HG02840 (cell line): ENCODE results near the gene RETREG1.
"Not testable (repeated sequence)": the region's sequence is repeated elsewhere in the genome, so short reads cannot be mapped to it uniquely, and the experiment has no call there.

Experiments
- ATAC-seq: cut with Tn5 transposase; IDR thresholded peaks from one replicate; pipeline ENCODE4 v1.9.1; 2021; ENCODE audit warnings: mild to moderate bottlenecking, moderate library complexity, moderate number of reproducible peaks; ENCODE audit not compliant: unreplicated experiment, low FRiP score

RETREG1 gene

DNA sequence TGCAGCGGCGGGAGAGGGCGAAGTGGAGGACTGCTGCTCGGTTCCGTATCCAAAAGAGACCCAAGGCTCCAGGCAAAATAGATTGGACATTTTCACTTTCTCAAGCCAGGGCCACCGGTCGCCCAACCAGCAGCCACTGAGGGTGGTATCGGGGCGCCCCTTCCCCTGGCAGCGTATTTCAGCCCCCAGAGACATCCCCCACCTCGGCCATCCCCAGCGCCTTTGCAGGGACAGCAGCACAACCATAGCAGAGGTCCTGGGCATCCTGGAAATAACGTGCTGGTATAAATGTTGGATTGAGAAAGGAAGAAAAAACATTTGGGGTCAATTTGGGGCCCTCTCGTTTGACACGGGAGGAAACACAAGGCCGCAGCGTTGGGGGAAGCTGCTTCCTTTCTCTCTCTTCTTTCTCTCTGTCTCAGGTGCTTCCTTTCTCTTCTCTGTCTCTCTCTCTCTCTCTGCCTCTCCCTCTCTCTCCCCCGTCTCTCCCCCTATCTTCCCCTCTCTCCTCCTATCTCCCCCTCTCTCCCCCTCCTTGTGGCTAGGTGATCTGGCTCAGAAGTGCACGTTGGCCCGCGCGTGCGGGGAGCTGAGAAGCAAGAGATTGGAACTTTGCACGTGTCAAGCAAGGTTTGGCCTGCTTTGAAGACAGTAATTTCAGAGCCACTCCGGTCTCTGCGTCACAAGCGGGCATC, 624 bp upstream of the RETREG1 start:
- ATAC-seq, result no peak

DNA sequence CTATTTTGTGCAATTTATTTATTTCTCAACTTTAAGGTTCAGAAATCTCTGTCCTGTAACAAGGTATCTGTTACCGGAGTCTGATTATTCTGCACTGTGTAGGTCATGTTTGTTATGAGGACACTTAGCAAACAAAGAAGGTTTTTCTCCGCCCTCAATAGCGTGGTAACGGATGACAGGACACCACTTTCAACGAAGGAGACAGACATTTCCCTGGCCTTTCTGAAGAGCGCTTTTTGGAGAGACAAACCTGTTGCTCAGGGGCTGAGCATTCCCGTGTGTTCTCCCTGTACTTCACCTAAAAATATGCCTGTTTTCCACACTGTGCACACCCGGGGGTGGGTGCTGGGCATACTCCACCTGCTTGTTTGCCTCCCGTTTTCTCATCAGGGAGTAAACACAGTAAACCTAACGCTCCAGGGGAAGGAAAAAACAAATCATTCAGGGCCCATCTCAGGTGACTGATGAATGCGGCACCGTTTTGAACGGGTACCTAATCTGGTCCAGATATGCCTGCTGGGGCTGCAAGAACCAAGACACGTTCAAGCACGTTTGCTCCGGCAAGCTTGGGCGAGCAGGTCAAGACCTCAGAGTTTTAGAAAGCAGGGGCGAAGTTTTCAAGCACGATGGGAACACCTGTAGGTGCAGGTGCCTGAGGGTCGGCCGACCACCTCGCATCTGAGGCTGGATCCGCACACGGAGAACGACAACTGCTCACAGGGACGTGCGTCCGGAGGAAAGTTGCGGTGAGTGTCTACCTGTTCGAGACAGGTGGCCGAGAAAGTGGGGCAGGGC, 859 bp downstream of the RETREG1 start:
- no peak for ATAC-seq

DNA sequence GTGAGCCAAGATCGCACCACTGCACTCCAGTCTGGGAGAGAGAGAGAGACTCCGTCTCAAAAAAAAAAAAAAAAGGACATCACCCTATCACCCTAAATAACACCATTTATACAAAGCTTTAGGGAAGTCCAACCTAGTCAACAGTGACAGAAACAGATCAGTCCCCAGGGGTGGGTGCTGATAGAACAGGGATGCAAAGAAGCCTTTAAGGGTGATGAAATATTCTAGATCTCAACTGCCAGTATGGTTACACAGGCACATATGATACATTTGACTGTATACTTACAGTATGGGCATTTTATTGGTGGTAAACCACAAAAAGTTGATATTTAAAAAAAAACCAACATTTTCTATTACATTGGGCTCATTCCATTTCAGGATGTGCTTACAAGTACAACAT, 4.8 kb downstream of the RETREG1 start:
- no peak for ATAC-seq

DNA sequence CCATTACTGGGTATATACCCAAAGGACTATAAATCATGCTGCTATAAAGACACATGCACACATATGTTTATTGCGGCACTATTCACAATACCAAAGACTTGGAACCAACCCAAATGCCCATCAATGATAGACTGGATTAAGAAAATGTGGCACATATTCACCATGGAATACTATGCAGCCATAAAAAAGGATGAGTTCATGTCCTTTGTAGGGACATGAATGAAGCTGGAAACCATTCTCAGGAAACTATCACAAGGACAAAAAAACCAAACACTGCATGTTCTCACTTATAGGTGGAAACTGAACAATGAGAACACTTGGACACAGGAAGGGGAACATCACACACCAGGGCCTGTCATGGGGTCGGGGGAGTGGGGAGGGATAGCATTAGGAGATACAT, 5.9 kb downstream of the RETREG1 start:
- ATAC-seq, result not testable (repeated sequence)

DNA sequence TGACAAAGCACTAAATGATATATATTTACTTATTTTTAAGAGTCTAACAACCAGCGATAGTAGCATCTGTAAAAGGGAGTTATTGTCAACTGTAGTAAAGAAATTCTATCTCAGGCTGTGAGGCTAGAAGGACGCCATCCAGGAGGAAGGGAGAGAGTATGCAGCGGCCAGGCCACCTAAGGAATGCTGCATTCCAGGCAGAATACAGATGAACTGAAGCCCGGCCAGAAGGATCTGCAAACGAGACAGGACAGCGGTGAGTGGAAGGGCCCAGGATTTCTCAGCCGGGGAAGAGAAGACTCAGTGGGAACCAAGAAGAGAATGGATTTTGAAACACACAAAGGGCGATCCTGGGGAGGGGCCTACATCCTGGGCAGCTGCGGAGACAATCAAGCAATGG, 7.4 kb downstream of the RETREG1 start:
- ATAC-seq, result no peak

DNA sequence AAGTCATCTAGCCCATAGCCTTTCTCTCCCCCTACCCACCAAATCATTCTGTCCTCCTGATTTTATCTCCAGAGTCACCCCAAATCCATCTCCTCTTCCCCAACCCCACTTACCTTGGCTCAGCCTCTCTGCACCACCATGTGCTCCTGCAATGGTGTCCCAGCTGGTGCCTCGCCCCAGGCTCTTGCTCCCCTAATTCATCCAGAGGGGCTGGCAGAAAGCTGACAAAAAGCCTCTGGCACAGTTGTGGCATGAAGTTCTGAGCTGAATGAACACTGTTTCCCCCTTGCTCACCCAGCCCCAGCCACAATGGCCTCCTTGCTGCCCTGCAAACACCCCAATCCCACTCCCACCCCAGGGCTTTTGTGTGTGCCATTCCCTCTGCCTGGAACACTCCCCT, 10.2 kb downstream of the RETREG1 start:
- no peak for ATAC-seq

DNA sequence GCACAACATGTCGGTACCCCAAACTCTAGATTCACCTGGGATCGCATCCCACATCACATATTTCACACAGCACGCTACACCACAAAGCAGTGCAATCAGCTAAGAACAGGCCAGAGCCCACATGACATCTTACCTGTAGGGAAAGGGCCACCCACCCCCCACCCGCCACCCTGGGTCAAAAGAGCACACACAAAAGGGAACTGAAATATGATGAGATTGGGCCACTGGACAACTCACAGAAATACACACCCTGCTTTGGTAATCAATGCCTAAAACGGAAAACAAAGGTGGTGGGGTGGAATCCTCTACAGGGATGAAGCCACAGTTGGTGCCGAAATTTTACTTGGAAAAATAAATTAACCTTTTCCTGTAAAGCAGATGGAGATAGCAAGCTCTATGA, 13.1 kb downstream of the RETREG1 start:
- no peak for ATAC-seq

DNA sequence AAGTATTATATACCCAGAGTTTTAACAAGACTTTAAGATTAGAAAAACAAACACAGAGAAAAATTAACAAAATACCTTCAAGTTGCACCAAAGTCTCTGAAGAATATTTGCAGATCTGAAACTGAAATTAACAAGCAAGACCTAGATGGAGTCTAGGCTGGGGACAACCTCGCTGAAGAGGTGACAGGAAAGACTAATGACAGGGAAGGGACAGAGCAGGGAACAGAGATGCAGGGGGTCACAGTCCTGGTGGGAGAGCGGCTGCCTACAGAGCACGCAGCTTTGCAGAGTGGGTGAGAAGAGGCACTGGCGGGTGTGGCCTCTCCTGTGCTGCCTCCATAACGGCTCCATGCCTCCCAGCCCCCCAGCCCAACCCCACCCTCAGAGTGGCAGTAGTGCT, 13.5 kb downstream of the RETREG1 start:
- ATAC-seq, result no peak

DNA sequence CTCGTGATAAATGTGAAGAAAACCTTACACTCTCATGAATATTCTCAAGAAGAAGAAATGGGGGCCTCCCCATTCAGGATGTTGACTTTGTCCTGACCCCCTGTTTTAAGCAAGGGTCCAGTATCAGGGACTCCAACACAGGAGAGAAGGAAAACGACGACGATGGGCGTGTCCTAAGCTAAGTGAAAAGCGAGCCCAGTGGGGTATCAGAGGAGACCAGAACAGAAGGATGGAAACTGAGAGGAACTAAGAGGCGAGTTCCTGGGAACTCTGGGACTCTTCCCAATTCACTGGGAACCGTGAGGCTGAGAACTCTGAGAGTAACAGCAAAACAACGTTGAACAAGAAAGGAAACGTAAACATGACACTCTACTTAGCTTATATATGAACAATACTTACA, 14.6 kb downstream of the RETREG1 start:
- no peak for ATAC-seq

DNA sequence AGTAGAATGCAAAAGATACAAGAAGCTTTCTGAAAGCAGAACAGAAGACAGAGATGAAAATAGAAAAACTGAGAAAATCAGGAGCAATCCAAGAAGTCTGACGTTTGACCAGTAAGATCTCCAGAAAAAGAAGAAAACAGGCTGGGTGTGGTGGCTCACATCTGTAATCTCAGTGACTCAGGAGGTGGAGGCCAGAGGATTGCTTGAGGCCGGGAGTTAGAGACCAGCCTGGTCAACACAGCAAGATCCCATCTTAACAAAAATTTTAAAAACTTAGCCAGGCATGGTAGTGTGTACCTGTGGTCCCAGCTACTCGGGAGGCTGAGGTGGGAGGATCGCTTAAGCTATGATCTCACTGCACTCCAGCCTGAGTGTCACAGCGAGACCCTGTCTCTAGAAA, 15.9 kb downstream of the RETREG1 start:
- ATAC-seq, result no peak

DNA sequence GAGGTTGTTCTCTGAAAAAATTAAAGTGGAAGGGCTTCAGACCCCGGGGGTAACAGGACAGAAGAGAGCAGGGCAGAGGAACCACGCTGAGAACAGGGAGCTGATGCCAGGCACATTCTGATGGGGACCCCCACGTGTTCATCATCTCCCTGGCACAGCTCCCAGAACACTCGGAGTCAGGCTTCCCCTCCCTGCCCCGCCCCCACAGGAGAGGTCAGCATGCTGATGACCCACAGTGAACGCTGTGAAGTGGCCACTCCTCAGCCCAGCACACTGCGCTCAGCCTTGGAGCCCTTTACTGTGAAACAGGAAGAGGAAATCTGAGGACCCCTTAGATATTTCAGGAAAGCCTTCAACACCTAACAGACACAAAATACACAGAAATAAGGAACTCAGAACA, 16.4 kb downstream of the RETREG1 start:
- no peak for ATAC-seq

DNA sequence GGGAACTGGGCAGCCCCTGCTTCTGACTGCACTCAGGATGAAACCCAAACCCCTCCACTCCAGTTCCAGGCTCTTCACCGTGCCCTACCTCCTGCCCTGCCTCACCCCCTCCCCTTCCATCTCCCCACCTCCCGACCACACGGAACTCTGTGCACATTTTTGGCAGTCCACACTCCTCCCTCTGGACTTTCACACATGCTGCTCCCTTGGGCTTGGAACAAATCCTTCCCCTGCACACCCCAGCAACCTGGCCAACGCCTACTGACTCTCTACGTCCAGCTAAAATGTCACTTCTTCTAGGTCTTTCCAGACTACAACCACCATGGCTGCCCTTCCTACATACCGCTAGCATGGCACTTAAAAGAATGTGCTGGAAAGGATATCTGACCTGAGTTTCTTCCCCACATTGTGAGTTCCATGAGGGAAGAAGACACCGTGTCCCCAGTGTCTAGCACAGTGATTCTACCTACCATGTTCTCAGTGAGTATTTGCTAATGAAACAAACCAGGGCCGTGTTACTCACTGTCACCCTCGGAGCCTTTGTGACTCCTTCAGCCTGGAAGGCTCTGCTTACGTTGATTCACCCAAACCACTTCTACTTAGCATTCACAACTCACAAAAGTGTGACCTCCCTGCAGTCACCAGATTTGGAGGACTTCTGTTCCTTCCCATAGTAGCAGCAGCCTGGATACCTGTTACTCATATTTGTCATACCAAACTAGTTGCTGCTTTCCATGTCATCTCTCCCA, 18.7 kb downstream of the RETREG1 start:
- ATAC-seq, result no peak

DNA sequence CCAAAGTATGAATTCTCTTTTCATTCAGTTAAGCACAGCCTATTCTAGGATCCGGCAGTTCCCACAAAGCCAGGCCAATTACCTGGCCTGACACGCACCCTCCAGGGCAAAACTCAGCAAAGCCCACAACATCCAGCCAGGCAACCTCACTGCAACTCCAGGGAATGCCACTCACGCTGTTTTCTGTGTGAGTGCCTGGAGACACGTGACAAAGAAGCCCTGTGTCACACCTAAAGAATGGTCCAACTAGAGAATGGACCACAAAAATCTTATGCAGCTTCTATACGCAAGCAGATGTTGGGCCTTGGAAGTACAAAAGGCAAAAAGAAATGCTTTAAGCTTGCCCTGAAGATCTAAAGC, 20.2 kb downstream of the RETREG1 start:
- no peak for ATAC-seq

DNA sequence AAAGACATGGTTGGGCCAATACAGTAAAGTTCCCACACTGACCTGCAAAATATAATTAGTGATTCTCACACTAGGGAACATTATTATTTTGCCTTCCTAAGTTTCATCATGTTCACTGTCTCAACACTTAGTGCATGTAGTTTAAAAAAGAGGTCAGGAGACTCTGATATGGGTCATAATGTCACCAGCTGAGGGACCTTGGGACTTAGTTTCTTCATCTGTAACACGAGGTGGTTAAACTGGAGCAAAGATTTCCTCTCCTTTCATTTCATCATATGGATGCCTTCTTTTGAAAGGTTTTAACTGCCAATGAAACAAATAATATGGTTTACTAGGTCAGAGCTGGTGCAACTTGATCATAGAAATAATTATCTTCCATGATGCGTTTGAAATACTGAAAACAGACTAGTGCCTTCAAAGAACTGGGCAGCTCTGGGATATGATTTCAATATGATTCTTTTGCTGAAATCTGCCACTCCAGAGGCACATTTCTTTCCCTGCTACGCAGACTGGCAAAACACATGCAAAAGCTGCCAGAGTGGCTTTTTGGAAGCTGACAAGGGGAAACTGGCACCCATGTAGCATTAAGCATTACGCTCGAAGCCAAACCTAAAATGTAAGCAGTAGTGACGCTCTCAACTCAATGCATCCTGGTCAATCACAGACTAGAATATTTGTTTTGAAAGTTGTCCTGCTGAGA, 20.8 kb downstream of the RETREG1 start:
- no peak for ATAC-seq

DNA sequence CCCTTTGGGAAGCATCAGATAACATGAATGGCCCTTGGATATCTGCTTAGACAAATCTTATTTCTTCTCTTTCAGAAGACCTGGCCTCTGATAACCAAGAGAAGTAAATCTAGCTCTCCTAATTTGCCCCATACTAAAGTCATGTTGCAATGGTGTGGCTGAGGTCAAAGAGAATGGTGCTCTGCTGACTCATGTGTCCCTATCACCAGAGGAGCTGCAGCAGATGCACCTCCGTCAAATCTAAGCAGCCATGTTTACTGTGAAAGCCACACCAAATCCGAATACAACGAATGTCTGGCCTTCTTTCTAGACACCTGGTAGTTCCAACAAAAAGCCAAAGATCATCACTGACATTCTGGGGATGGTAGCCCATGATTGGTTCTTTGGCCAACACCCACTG, 23.2 kb downstream of the RETREG1 start:
- ATAC-seq, result no peak

DNA sequence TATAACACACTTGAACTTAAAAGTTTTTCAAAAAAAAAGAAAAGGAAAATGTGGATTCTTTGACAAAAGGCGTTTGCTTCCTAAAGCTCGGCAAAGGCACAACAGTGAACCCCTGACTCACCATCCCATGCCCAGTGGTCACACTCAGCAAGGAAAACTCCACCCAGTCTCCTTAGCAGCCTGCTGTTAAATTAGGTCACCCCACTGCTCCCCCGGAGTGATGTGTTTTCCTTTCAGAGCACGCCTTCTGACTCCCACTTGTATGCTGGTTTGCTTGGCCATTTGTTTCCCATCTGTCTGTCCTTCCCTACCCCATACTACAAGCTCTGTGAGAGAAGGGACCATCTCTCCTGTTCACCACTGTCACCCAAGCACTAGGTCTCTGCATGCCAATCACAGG, 23.8 kb downstream of the RETREG1 start:
- ATAC-seq, result no peak

DNA sequence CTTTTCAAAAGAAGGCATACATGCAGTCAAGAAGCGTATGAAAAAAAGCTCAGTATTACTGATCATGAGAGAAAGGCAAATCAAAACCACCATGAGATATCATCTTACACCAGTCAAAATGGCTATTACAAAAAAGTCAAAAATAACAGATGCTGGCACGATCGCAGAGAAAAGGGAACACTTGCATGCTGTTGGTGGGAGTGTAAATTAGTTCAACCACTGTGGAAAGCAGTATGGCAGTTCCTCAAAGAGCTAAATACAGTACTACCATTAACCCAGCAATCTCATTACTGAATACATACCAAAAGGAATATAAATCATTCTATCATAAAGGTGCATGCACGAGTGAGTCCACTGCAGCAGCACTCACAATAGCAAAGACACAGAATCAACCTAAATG, 24.5 kb downstream of the RETREG1 start:
- no peak for ATAC-seq

DNA sequence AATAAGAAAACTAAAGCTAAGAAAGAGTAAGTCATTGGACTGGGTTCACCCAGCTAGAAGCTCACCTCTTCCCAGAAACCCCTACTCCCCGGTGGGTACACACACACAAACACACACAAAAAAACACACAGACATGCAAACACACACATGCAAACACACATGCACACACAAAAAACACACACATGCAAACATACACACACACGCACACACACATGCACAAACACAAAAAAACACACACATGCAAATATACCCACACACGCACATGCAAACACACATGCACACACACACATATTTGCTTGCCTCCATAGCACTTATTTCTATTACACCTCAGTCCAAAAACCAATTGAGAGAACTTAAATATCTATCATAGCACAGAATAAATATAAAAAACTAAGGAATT, 26.1 kb downstream of the RETREG1 start:
- no peak for ATAC-seq

DNA sequence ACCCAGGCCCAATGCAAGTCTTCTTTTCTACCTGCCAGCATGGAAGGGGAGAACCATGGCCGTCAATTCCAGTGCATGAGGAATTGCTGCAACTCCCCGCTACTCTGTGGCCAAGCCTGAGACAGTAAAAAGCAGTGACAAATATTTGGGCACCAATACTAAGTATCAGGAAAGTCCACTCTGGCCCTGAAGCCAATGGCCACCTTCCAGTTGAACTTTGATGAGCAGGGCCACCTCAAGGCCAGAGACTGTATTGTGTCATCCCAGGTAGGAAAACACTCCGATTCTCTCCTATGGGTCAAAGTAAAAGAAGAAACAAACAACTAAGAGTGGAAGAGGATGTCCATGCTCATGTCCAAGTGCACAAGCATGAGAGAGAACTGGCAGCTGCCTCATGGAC, 27.1 kb downstream of the RETREG1 start:
- no peak for ATAC-seq

DNA sequence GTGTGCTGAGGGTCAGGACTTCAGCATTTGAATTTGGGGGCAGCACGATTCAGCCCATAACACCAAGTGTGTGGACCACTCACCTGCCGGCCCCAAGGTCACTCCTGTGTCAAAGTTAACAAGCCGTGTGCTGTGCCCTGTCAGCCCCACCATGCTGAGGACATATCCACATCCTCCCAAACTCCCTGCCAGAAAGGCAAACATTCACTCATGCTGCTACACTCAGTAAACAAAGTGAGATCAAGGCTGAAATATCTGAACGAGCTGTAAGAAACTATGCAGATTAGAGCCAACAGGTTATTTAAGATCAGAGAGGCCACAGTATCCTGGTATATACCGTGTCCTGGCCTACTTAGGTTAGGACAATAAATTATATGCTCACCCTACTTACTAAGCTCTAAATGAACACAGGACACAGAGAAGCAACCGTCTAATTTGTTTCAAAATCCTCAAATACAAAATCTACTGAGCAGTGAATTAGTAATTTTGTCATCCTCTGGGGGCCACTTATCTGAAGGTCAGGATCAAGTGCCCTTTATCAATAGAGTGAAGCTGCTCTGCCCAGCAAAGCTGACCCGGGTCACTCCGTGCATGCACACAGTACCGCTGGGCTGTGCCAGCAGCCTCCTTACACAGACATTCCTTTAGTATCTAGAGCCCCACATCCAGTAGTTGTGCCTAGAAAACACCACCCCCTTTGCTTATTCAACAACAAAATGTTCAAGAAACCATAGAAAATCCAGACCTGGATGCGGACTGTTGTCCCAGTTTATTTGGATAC, 28.2 kb downstream of the RETREG1 start:
- no peak for ATAC-seq
